ENCODE data around the gene BRS3.

GRCh38 chrX:136496186-136496763 lies 8.5 kb downstream of the BRS3 start:
- TF ChIP-seq POLR2AphosphoS5 (IDR thresholded peaks at IDR 0.05; ENCODE audit: low read depth) (no peak), CTCF (conservative IDR thresholded peaks at IDR 0.05; ENCODE audit: low read depth in 2 of 2) (no peak), REST (IDR thresholded peaks at IDR 0.05; ENCODE audit: unreplicated experiment) (no peak), EZH2 (IDR thresholded peaks at IDR 0.05; ENCODE audit: low read depth, unreplicated experiment) (no peak), ZNF331 (CRISPR knock-in tag; IDR thresholded peaks at IDR 0.05; ENCODE audit: low read depth) (no peak), EZH2phosphoT487 (IDR thresholded peaks at IDR 0.05; ENCODE audit: unreplicated experiment) (no peak)
